ENCODE results near the gene FCHSD1. TPM values are rescaled to one million over a fixed set of nuclear protein-coding genes. Genes with fewer than 3 reads are reported as not detected.

The FCHSD1 gene
- total and polyA plus RNA-seq, 2 donors (not counting 3 experiments of a cell fraction or from before 2014, with no cell fraction given): 35.1 to 37.0 TPM

GRCh38 chr5:141692919-141693725 is 41.9 kb upstream of the FCHSD1 start:
- Histone ChIP-seq H3K36me3 (ENCODE audit: control insufficient read depth in 2 of 2, extremely low read depth in 1 of 2, insufficient read depth in 2 of 2, low read length in 2 of 2) (no peaks in the 10 kb centered on the region), H3K9me1 (replicated peaks; ENCODE audit: control insufficient read depth, extremely low read depth, insufficient read depth, low read length) (no peaks in the 10 kb centered on the region), H3K27me3 (ENCODE audit: control insufficient read depth in 2 of 2, insufficient read depth in 2 of 2, low read length in 2 of 2) (no peaks in the 10 kb centered on the region), H3K27ac (ENCODE audit: insufficient read depth, low read depth, low read length) (no peak overlapping the region), H3K4me3 (replicated peaks in 1 of 3; ENCODE audit: insufficient read depth in 1 of 3, low read depth in 1 of 3, low read length in 3 of 3) (no peak overlapping the region), H3K9ac (replicated peaks; ENCODE audit: extremely low read depth, insufficient read depth, low read length) (no peak overlapping the region), H2AFZ (ENCODE audit: low read depth, low read length) (no peak overlapping the region), H4K20me1 (replicated peaks; ENCODE audit: control insufficient read depth, extremely low read depth, insufficient read depth, low read length) (no peaks in the 10 kb centered on the region), H3K4me2 (ENCODE audit: insufficient read depth, low read length) (no peak overlapping the region), H3K4me1 (ENCODE audit: control insufficient read depth, extremely low read depth, insufficient read depth, low read length) (peaks cover 17% of the 10 kb centered on the region), H3K79me2 (ENCODE audit: control insufficient read depth, insufficient read depth, low read length) (no peaks in the 10 kb centered on the region), H3K9me3 (replicated peaks; ENCODE audit: control insufficient read depth, insufficient read depth, low read length) (no peaks in the 10 kb centered on the region)
- FAIRE-seq: no peak
- intact Hi-C loops (cut with micrococcal nuclease): loop anchor here (1.0 to 2.0 kb wide), 7 partner anchors 9 to 452 kb away; partner anchors contain the start of gene RNF14
- ChIA-PET CTCF (interaction anchor here (1.0 to 7.7 kb wide), 22 partner anchors 9 to 451 kb away, joined by 3 to 282 read pairs (median 9); partner anchors contain the start of genes DELE1, PCDH1, PCDH12 and RNF14), POLR2A (interaction anchor here (1.2 kb wide), 1 partner anchor 185 kb away, joined by 5 read pairs; the partner anchor contains the start of gene PCDH1)
- DNase-seq (ENCODE audit: low read depth, low spot score): no peak
- TF ChIP-seq EZH2 (IDR thresholded peaks at IDR 0.05; ENCODE audit: borderline replicate concordance, low read depth, low read length, severe bottlenecking) (no peak), FOS (IDR thresholded peaks at IDR 0.05; ENCODE audit: borderline replicate concordance, insufficient read depth, low read length) (no peak), CTCF (IDR thresholded peaks at IDR 0.05; ENCODE audit: extremely low read depth in 1 of 2, insufficient read depth in 1 of 2, low read depth in 1 of 2, low read length in 2 of 2) (no peak), JUN (IDR thresholded peaks at IDR 0.05; ENCODE audit: borderline replicate concordance, insufficient read depth, insufficient read length, low read depth) (no peak), POLR2A (IDR thresholded peaks at IDR 0.05; ENCODE audit: low read depth, low read length) (no peak), GATA2 (IDR thresholded peaks at IDR 0.05; ENCODE audit: insufficient read depth, insufficient read length, low read depth, low read length) (no peak), POLR2AphosphoS5 (IDR thresholded peaks at IDR 0.05; ENCODE audit: insufficient read depth, low read depth, low read length) (no peak), MYC (IDR thresholded peaks at IDR 0.05; ENCODE audit: low read depth, low read length) (no peak)
- TF ChIP-seq, protein P1, sequence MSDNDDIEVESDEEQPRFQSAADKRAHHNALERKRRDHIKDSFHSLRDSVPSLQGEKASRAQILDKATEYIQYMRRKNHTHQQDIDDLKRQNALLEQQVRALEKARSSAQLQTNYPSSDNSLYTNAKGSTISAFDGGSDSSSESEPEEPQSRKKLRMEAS (IDR thresholded peaks at IDR 0.05; ENCODE audit: insufficient read depth, insufficient read length): no peak
- no TSS peak for BruUV-seq (replicated peaks)
- dilution Hi-C loops (cut with MboI; ENCODE audit: extremely low pct_ligation_motif_present, low sequenced_read_pairs): no loop called here

Measured in endothelial cell of umbilical vein (primary cell).